Adrenal gland (tissue), 12 donors: ENCODE results near the gene BRAP. TPM values are rescaled to one million over a fixed set of nuclear protein-coding genes. Genes with fewer than 3 reads are reported as not detected.

Experiments
- DNase-seq, 7 donors: peaks; one replicate each; pipeline ENCODE4 v3.0.0-alpha.2; 2019 to 2020
- H3K27ac ChIP-seq, 5 donors: fragments of 200-600 bp; sonication (generic) in 4 of 5; 1 replicate in 3 of 5; 2 replicates in 2 of 5; pipeline versions ENCODE4 v1.5.1 to v1.8.0; 2016 to 2020; ENCODE audit warnings: mild to moderate bottlenecking in 1 of 5
- H3K27me3 ChIP-seq: fragments of 200-600 bp; 2 replicates; pipeline ENCODE4 v1.8.0; 2021
- H3K36me3 ChIP-seq, 2 donors: fragments of 200-600 bp; replicated peaks in 1 of 2; 1 replicate in 1 of 2; 2 replicates in 1 of 2; pipeline versions ENCODE4 v1.5.1 to v1.8.0; 2018 to 2022
- H3K4me1 ChIP-seq, 2 donors: fragments of 200-600 bp; replicated peaks in 1 of 2; 1 replicate in 1 of 2; 2 replicates in 1 of 2; pipeline versions ENCODE4 v1.5.1 to v1.8.0; 2018 to 2021
- H3K4me3 ChIP-seq, 4 donors: fragments of 200-600 bp; sonication (generic) in 3 of 4; one replicate each; pipeline ENCODE4 v1.5.1; 2016 to 2018
- H3K9me3 ChIP-seq, 3 donors: fragments of 200-600 bp; sonication (generic) in 1 of 3; replicated peaks in 1 of 3; 1 replicate in 2 of 3; 2 replicates in 1 of 3; pipeline versions ENCODE4 v1.5.1 to v1.8.0; 2016 to 2021
- POLR2A ChIP-seq, 2 donors: fragments of 450-650 bp; IDR thresholded peaks; one replicate each; pipeline ENCODE4 v1.6.1; 2017; ENCODE audit warnings: antibody characterized with exemption in 2 of 2, mild to moderate bottlenecking in 2 of 2, moderate library complexity in 1 of 2
- WGBS, 4 donors: extraction: QIAGEN DNeasy Blood & Tissue Kit in 2 of 4; methylation state at CpG; one replicate each; pipeline versions ENCODE4 v1.1.5 to v1.1.7; 2013 to 2017; 5-methylcytosine and 5-hydroxymethylcytosine counted together
- intact Hi-C, 2 donors: fragments of 100-400 bp; cut with DNase I; formaldehyde crosslinking; loops; one replicate each; pipeline versions ENCODE4 v1.14.1 to v1.15.0; 2022 to 2023
- polyA plus RNA-seq, 3 donors: library from polyadenylated mRNA; stranded (reverse); fragments of 200-250 nt in 2 of 3; fragments of 350-450 nt in 1 of 3; fragmentation: Illumina TruSeq in 1 of 3; extraction: RNeasy Lipid Tissue Mini Kit (QIAGEN cat#74804) in 1 of 3; gene quantifications; one replicate each; pipeline ENCODE4 v1.2.3, GENCODE V29; 2013 to 2014
- total RNA-seq, 9 donors: library from RNA; depleted of rRNA in 4 of 9; stranded (reverse); fragments of >200 nt in 4 of 9; fragments of 120-200 nt in 1 of 9; fragmentation: NEBNext Ultra II Directional in 1 of 9; extraction: Animal tissue kit (Norgen Biotek cat#: 25700) in 1 of 9; gene quantifications; one replicate each; pipeline versions ENCODE4 v1.1.0 to v1.2.4, GENCODE V29; 2013 to 2023
- TF ChIP-seq, protein P1 (sequence below), 6 experiments: fragments of 450-650 bp in 4 of 6; fragments of 200-600 bp in 2 of 6; sonication (generic) in 1 of 6; IDR thresholded peaks; 1 replicate in 5 of 6; 2 replicates in 1 of 6; pipeline versions ENCODE4 v1.5.1 to v1.8.0; 2016 to 2021; ENCODE audit warnings: antibody characterized with exemption in 6 of 6, mild to moderate bottlenecking in 2 of 6, moderate library complexity in 1 of 6
- donor health status: healthy with polysubstance abuse.
- donor health status: Bipolar disorder and iron deficiency.
- donor health status: DM: yes; HTN: yes; CAD: no.
- donor health status: DM: no; HTN: no; CAD: no.
- donor health status: DM: no; HTN: no; CAD: no.
- donor health status: DM: yes; HTN: yes; CAD: no.

BRAP gene
- total and polyA plus RNA-seq, 12 donors: 8.6 to 31.0 (median 20.4) TPM

- TF ChIP-seq, protein P1, sequence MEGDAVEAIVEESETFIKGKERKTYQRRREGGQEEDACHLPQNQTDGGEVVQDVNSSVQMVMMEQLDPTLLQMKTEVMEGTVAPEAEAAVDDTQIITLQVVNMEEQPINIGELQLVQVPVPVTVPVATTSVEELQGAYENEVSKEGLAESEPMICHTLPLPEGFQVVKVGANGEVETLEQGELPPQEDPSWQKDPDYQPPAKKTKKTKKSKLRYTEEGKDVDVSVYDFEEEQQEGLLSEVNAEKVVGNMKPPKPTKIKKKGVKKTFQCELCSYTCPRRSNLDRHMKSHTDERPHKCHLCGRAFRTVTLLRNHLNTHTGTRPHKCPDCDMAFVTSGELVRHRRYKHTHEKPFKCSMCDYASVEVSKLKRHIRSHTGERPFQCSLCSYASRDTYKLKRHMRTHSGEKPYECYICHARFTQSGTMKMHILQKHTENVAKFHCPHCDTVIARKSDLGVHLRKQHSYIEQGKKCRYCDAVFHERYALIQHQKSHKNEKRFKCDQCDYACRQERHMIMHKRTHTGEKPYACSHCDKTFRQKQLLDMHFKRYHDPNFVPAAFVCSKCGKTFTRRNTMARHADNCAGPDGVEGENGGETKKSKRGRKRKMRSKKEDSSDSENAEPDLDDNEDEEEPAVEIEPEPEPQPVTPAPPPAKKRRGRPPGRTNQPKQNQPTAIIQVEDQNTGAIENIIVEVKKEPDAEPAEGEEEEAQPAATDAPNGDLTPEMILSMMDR (IDR thresholded peaks at IDR 0.05): no peak
- TF ChIP-seq POLR2A (IDR thresholded peaks at IDR 0.05): no peak
- intact Hi-C loops: no loop called here
- Histone ChIP-seq H3K27me3 (no peaks in the 10 kb centered on the region), H3K27ac (no peak overlapping the region), H3K4me1 (no peaks in the 10 kb centered on the region), H3K9me3 (no peaks in the 10 kb centered on the region), H3K4me3 (no peak overlapping the region), H3K36me3 (peaks cover 0 to 88% of the 10 kb centered on the region in 2 donors)
- 94 to 96% (median 94%) methylated on average over 5 of the region's 5 CpGs for WGBS, 4 donors
- DNase-seq: no peak
Measured at GRCh38 chr12:111677186-111677585, 8.6 kb downstream of the BRAP start.

- Histone ChIP-seq H3K4me1 (no peaks in the 10 kb centered on the region), H3K27me3 (no peaks in the 10 kb centered on the region), H3K36me3 (peaks cover 0 to 87% of the 10 kb centered on the region in 2 donors), H3K4me3 (no peak overlapping the region), H3K9me3 (no peaks in the 10 kb centered on the region), H3K27ac (no peak overlapping the region)
- DNase-seq: peak in 3 of 7 donors; percentile 24 to 38 (median 33)
- no peak for TF ChIP-seq POLR2A (IDR thresholded peaks at IDR 0.05)
- TF ChIP-seq, protein P1 (IDR thresholded peaks at IDR 0.05): peak; percentile 16 to 58 (median 40)
- WGBS, 4 donors: 54 to 70% (median 57%) methylated on average over 3 of the region's 3 CpGs
- intact Hi-C loops: loop anchor here in 1 of 2 donors (5.0 kb wide), 1 partner anchor 276 kb away; no protein-coding TSS in a partner anchor
Measured at GRCh38 chr12:111673503-111673902, 12.3 kb downstream of the BRAP start.

DNA sequence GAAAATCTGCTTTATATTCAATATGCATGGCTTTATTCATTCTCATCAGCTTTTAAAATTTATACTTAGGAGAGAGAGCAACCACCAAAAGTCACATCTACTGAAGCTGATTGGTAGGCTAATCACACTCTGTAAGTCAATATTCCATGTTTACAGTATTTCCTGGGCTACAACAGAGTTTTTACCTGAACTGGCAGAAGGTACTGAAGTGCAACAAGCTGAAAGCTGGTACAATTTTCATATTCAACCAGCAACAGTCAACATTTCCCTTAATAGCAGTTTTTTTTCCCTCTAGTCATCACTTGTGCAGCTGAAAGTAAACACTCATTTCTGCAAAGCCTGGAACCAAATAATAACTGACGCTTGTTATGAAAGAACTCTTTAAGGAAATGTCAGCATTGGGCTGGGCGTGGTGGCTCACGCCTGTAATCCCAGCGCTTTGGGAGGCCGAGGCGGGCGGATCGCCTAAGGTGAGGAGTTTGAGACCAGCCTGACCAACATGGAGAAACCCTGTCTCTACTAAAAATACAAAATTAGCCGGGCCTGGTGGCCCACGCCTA lies 12.9 kb downstream of the BRAP start:
- peaks cover 0 to 81% of the 10 kb centered on the region in 2 donors for H3K36me3 ChIP-seq
- H3K9me3 ChIP-seq: no peaks in the 10 kb centered on the region
- H3K27me3 ChIP-seq: no peaks in the 10 kb centered on the region
- no peak overlapping the region for H3K27ac ChIP-seq
- H3K4me1 ChIP-seq: no peaks in the 10 kb centered on the region
- no peak overlapping the region for H3K4me3 ChIP-seq
- TF ChIP-seq POLR2A (IDR thresholded peaks at IDR 0.05): no peak
- TF ChIP-seq, protein P1 (IDR thresholded peaks at IDR 0.05): no peak
- intact Hi-C loops: loop anchor here in 1 of 2 donors (5.0 kb wide), 1 partner anchor 276 kb away; no protein-coding TSS in a partner anchor
- WGBS, 4 donors: 81 to 96% (median 89%) methylated on average over 10 of the region's 10 CpGs
- DNase-seq: no peak

GRCh38 chr12:111664961-111665865 lies 20.5 kb downstream of the BRAP start:
- Histone ChIP-seq H3K4me1 (no peaks in the 10 kb centered on the region), H3K4me3 (no peak overlapping the region), H3K27ac (no peak overlapping the region), H3K9me3 (no peaks in the 10 kb centered on the region), H3K27me3 (no peaks in the 10 kb centered on the region), H3K36me3 (peaks cover 0 to 66% of the 10 kb centered on the region in 2 donors)
- intact Hi-C loops: no loop called here
- no peak for TF ChIP-seq POLR2A (IDR thresholded peaks at IDR 0.05)
- TF ChIP-seq, protein P1 (IDR thresholded peaks at IDR 0.05): no peak
- DNase-seq: no peak
- WGBS, 4 donors: 75 to 90% (median 84%) methylated on average over 11 of the region's 11 CpGs
